22Rv1 (cell line): ENCODE measurements around the gene NFATC4.

Source experiments
- ZFX ChIP-seq: fragments of 450-650 bp; IDR thresholded peaks from 2 replicates; pipeline ENCODE4 v1.6.1; 2017; ENCODE audit warnings: antibody characterized with exemption, borderline replicate concordance
- TF ChIP-seq, protein P1 (sequence below): fragments of 450-650 bp; IDR thresholded peaks from 2 replicates; pipeline ENCODE4 v1.5.1; 2017; ENCODE audit warnings: mild to moderate bottlenecking

DNA sequence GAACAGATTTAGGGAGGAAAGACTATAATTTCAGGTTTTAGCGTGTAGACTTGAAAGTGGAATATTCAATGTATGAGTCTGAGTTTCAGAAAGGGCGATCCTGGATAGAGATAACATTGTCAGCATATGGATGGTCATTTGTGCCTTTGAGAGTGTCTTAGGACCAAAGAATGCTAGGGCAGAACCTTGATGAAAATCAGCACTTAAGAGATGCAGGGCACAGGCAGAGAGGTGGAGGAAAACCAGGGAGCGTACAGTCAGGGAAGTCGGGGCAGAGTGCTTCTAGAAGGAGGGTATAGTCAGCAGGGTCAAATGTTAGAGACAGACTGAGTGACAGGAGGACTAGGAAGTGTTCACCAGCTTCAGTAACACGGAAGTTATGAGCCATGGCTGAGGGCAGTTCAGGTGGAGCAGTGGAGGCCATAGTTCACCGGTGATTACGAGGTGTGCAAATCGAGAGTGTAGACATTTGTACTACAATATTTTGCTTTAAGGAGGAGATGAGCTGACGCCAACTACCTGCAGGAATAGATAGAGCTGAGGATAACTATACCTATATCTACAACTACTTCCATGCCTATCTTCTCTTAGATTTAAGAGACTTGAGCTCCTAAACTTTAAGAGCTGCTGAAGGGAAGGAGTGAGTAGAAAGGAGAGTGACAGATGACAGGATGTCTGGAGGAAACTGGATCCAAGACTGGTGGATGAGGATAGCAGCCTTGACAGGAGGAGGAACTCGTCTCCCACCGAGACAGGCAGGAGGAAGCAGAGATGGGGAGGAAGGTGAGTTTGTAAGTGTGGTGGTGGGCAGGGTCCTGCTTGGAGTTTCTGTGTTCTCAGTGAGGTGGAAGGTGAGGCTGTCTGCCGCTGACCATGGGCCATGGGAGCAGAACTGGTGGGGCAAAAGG, 55.0 kb downstream of the NFATC4 start:
- TF ChIP-seq, protein P1, sequence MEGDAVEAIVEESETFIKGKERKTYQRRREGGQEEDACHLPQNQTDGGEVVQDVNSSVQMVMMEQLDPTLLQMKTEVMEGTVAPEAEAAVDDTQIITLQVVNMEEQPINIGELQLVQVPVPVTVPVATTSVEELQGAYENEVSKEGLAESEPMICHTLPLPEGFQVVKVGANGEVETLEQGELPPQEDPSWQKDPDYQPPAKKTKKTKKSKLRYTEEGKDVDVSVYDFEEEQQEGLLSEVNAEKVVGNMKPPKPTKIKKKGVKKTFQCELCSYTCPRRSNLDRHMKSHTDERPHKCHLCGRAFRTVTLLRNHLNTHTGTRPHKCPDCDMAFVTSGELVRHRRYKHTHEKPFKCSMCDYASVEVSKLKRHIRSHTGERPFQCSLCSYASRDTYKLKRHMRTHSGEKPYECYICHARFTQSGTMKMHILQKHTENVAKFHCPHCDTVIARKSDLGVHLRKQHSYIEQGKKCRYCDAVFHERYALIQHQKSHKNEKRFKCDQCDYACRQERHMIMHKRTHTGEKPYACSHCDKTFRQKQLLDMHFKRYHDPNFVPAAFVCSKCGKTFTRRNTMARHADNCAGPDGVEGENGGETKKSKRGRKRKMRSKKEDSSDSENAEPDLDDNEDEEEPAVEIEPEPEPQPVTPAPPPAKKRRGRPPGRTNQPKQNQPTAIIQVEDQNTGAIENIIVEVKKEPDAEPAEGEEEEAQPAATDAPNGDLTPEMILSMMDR, result no peak
- TF ChIP-seq ZFX, result no peak
